GM19395 (cell line): ENCODE measurements around the gene CELA2A.
"Not testable (repeated sequence)": the region's sequence is repeated elsewhere in the genome, so short reads cannot be mapped to it uniquely, and the experiment has no call there.

Experiments
- ATAC-seq: cut with Tn5 transposase; IDR thresholded peaks from one replicate; pipeline ENCODE4 v1.9.1; 2021; ENCODE audit warnings: mild to moderate bottlenecking, moderate library complexity; ENCODE audit not compliant: unreplicated experiment

Gene CELA2A

GRCh38 chr1:15466955-15467625 lies 10.6 kb downstream of the CELA2A start:
- not testable (repeated sequence) for ATAC-seq

DNA sequence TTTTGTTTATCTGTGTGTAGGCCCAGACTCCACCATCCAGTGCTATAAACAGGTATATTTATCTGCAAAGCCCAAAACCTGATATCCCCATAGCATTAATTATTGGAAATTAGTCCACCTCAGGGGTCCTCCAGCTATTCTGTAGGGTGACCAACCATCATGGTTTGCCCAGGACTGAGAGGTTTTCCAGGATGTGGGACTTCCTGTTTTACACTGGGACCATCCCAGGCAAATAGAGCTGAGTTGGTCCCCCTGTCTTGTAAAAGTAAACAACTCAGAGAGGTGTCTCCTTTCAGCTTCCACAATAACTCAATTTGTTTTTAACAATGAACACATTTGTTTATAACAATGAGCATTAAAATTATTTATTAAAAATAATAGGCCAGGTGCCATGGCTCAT lies 11.6 kb downstream of the CELA2A start:
- no peak for ATAC-seq

DNA sequence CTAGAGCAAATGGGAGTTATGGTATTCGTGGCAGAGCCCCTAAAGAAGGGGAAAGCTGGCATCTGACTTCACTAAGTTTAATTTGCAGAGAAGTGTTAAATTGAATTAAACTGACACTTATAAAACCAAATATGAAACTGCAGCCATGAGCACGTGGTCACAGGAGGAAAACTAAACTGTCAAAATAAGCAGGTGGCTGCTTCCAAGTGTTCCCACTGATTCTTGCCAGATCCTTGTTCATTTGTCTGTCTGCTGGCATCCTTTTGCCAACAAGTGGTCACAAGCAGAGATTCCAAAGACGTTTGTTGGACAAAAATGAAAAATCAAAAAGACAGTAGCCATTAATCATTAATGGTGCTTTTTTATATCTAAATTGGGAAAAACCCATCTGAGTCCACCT lies 12.8 kb downstream of the CELA2A start:
- no peak for ATAC-seq

DNA sequence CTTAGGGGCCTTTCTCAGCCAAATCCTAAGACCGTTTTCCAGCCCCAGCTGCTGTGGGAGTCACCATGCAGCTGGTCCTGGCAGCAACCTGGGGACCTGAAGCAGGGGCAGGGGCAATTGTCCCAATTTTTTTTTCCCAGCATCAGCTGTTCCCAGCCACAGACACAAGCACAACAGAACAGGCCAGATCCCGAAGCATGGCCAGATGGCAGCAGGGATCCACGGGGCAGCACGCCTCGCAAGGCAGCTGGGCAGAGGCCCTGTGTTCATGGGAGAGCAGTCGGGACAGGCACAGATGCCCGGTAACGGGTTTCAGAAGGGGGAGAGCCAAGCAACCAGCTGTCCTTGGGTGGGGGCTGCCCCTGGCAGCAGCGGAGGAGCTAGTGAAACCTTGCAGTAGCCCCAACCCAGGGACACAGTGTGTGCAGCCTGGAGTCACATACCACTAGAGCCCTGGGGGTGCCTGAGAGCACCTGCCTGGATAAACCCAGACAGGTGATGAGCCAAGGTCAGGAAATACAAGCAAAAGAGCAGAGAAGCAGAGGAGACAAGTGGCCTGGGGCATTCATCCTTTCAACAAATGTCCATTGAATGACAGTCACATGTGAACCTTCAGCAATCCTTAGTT lies 13.4 kb downstream of the CELA2A start:
- ATAC-seq, result not testable (repeated sequence)

DNA sequence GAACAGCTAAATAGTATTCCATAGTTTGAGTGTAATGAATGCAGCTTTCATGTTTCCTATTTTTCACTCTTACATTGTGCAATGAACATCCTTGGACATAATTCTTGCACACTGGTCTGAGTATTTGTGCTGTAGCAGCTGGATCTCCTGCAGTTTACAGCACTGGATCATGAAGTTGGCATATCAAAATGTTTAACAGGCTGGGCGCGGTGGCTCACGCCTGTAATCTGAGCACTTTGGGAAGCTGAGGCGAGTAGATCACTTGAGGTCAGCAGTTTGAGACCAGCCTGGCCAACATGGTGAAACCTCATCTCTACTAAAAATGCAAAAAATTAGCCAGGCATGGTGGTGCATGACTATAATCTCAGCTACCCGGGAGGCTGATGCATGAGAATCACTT lies 14.5 kb downstream of the CELA2A start:
- not testable (repeated sequence) for ATAC-seq

- ATAC-seq, result not testable (repeated sequence)
These were observed 15.2 kb downstream of the CELA2A start for GRCh38 chr1:15471723-15472122.

DNA sequence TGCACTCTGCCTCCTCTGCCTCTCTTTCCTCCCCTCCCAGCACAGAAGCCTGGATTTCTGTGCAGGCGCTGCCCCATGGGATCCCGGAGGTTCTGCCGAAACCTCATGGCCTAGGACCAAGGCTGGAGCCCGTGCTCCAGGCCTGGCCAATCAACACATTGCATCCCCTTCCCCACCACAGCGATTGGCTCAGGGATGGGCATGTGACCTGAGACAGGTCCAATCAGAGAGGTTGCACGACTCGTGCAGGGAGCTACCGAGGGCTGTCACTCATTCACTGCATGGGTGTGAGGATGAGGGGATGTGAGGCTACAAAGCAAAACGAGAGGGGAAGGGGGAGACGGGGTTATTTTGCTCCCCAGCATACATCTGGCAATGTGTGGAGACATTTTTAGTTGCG lies 16.1 kb downstream of the CELA2A start:
- ATAC-seq, result no peak

- no peak for ATAC-seq
These were observed 19.3 kb downstream of the CELA2A start, which contains the start of gene CELA2B for GRCh38 chr1:15475752-15476314. Gene CELA2B (plus strand): TSS chr1:15476104. CDS start chr1:15476126, 22 bp downstream.

GRCh38 chr1:15476927-15477326 lies 20.4 kb downstream of the CELA2A start:
- ATAC-seq, result no peak

DNA sequence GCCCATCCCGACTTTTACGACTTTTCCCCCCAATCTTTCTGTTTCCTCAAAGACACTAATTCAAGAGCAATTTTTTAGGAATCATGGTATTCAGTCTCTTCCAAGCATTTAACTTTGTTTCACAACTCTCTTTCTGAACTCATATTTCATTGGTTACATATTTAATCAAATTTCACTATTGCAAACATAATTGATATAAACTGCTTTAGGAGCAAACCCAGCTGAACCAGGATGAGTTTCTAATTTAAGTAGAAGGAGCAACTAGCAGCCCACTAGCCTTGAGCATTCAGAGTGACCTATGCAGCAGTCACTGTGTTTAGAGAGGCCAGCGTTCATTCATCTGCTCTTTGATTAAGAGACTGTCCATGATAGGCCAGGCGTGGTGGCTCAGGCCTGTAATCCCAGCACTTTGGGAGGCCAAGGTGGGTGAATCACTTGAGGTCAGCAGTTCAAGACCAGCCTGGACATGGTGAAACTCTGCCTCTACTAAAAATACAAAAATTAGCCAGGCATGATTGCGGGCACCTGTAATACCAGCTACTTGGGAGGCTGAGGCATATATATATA lies 21.2 kb downstream of the CELA2A start:
- ATAC-seq, result no peak

- no peak for ATAC-seq
These were observed 23.3 kb downstream of the CELA2A start for GRCh38 chr1:15479654-15480347.

DNA sequence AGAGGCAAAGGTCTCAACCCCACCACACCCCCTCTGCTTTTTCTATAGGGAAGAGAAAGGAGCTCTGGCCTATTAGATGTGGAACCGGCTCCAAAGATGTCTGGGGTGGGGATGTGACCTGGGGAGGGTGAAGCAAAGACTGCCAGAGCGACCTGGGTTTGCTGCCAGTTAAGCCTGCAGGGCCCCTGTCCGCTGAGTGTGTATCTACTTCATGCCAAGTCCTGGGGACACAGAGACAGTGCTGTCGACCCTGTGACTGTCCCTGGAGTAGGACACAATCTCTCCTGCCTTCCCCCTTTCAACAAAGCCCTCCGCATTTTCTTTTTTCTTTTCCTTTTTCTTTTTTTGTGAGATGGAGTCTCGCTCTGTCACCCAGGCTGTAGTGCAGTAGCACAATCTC lies 25.9 kb downstream of the CELA2A start:
- ATAC-seq, result not testable (repeated sequence)

DNA sequence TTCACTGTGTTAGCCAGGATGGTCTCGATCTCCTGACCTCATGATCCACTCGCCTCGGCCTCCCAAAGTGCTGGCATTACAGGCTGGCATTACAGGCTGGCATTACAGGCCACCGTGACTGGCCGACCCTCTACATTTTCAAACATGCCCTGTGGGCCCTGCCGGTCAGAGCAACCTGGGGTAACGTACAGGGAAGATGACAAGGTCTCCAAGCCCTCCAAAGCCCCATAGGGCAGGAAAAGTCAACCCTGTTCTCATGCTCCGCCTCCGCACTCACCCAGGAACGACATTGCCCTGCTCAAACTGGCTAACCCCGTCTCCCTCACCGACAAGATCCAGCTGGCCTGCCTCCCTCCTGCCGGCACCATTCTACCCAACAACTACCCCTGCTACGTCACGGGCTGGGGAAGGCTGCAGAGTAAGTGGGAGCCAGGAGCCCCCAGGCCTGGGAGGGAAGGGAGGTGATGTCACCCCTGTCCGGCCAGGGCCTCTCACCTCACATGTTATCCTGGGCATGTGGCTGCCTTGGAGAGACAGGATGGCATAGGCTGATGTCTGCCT lies 26.5 kb downstream of the CELA2A start:
- ATAC-seq, result not testable (repeated sequence)

DNA sequence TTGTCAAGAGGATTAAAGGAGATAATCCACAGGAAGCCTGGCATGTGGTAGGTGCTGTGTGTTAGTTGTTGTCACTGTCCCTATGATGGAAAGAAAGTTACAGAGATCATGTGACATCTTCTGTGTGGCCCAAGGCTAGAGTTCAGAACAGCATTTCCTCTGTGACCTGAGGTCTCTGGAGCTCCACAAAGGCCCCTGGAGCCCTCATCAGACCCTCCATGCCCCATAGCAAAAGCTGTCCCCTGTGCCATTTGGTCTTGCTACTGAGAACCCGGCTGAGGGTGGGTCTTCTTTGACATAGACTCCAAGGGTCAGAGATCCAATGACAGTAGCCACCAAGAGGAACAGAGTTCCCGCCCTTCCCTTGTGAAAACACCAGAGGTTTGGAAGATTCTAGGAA lies 27.4 kb downstream of the CELA2A start:
- ATAC-seq, result no peak

- not testable (repeated sequence) for ATAC-seq
These were observed 27.9 kb downstream of the CELA2A start for GRCh38 chr1:15484443-15484842.

DNA sequence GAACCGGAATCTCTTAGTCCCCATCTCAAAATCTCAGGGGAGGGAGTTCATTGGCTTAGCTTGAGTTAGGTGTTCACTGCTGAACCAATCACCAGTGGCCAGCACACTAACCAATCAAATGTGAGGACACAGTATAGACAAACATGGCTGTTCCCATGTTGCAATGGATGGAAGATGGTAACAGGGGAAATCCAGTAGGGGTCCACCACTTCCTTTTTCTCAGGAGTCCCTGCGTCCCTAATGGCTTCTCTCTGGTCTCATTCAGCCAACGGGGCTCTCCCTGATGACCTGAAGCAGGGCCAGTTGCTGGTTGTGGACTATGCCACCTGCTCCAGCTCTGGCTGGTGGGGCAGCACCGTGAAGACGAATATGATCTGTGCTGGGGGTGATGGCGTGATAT lies 29.1 kb downstream of the CELA2A start:
- no peak for ATAC-seq

DNA sequence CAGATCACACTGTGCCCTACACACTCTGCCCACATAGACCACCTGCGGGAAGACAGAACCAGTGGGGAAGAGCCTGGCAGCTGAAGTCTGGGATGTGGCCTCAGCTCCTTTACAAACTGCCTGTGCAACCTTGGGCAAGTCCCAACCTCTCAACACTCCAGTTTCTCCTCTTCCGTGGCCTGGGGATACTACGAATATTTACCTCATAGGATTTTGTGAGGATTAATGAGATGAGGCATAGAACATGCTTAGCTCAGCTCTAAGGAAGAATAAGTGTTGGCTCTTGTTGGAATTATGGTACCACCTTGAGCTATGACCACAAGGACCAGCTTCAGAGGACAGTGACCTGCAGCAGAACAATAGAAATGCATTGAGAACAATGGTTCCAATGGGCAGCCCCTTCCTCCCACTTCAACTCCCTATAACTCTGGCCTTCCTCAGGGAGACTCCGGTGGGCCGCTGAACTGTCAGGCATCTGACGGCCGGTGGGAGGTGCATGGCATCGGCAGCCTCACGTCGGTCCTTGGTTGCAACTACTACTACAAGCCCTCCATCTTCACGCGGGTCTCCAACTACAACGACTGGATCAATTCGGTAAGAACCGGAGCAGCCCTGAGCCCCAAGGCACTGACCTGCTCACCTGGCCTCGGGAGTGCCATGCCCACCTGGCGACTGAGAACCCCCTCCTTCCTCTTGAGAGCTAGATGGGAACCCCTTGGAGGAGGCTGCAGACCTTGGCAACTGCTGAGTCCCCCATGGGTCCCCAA lies 30.5 kb downstream of the CELA2A start:
- not testable (repeated sequence) for ATAC-seq

DNA sequence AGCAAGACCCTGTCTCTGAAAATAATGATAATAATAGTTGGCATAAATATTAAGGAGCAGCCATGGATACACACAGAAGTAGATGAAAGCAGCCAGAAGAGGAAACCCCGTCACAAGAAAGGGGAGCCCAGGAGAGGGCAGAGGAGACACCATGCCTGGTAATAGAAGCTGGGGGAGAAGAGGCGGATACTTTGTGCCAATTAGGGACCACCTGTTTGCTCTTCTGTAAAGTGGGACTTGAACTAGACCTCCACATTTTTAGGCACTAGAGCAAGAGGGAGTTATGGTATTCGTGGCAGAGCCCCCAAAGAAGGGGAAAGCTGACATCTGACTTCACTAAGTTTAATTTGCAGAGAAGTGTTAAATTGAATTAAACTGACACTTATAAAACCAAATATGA lies 31.8 kb downstream of the CELA2A start:
- ATAC-seq, result no peak

DNA sequence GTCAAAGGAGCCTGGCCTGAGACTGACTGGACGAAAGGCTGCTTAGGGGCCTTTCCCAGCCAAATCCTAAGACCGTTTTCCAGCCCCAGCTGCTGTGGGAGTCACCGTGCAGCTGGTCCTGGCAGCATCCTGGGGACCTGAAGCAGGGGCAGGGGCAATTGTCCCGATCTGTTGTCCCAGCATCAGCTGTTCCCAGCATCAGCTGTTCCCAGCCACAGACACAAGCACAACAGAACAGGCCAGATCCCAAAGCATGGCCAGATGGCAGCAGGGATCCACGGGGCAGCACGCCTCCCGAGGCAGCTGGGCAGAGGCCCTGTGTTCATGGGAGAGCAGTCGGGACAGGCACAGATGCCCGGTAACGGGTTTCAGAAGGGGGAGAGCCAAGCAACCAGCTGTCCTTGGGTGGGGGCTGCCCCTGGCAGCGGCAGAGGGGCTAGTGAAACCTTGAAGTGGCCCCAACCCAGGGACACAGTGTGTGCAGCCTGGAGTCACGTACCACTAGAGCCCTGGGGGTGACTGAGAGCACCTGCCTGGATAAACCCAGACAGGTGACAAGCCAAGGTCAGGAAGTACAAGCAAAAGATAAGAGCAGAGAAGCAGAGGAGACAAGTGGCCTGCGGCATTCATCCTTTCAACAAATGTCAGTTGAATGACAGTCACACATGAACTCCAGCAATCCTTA lies 32.7 kb downstream of the CELA2A start:
- ATAC-seq, result no peak

GRCh38 chr1:15491010-15491409 lies 34.5 kb downstream of the CELA2A start:
- not testable (repeated sequence) for ATAC-seq
